Testis (tissue), 2 donors: ENCODE results near the gene NAV3.

Experiments
- POLR2A ChIP-seq: fragments of 450-650 bp; IDR thresholded peaks from one replicate; pipeline ENCODE4 v1.6.1; 2017; ENCODE audit warnings: antibody characterized with exemption, mild to moderate bottlenecking, moderate library complexity
- TF ChIP-seq, protein P1 (sequence below), 3 experiments: fragments of 450-650 bp in 2 of 3; fragments of 200-600 bp in 1 of 3; sonication (generic) in 1 of 3; IDR thresholded peaks; one replicate each; pipeline ENCODE4 v1.5.1; 2016 to 2019; ENCODE audit warnings: antibody characterized with exemption in 3 of 3, mild to moderate bottlenecking in 2 of 3, moderate library complexity in 1 of 3

DNA sequence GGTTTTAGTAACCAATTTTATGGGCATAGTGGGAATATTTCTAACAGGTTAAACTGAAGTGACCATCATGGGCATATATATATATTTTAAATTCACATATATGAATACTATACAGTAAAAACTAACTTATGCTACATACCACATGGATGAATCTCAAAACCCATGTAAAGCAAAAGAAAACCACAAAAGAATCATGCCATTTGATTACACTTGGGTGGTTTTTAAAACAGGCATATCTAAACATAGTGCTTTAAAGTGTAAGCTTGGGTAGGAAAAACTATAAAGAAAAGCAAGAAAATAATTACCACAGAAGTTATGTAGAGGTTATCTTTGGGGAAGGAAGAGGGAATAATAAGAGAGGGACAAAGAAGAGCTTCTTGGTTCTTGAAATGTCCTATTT, 326.1 kb downstream of the NAV3 start:
- TF ChIP-seq, protein P1, sequence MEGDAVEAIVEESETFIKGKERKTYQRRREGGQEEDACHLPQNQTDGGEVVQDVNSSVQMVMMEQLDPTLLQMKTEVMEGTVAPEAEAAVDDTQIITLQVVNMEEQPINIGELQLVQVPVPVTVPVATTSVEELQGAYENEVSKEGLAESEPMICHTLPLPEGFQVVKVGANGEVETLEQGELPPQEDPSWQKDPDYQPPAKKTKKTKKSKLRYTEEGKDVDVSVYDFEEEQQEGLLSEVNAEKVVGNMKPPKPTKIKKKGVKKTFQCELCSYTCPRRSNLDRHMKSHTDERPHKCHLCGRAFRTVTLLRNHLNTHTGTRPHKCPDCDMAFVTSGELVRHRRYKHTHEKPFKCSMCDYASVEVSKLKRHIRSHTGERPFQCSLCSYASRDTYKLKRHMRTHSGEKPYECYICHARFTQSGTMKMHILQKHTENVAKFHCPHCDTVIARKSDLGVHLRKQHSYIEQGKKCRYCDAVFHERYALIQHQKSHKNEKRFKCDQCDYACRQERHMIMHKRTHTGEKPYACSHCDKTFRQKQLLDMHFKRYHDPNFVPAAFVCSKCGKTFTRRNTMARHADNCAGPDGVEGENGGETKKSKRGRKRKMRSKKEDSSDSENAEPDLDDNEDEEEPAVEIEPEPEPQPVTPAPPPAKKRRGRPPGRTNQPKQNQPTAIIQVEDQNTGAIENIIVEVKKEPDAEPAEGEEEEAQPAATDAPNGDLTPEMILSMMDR (IDR thresholded peaks at IDR 0.05), result no peak
- no peak for TF ChIP-seq POLR2A
